AG20443 (cell line): ENCODE results near the gene FAM25A.
"Not testable (repeated sequence)": the region's sequence is repeated elsewhere in the genome, so short reads cannot be mapped to it uniquely, and the experiment has no call there.

Experiments
- DNase-seq: peaks from one replicate; pipeline ENCODE4 v3.0.0; 2012; ENCODE audit warnings: low spot score, mixed read lengths

FAM25A gene

DNA sequence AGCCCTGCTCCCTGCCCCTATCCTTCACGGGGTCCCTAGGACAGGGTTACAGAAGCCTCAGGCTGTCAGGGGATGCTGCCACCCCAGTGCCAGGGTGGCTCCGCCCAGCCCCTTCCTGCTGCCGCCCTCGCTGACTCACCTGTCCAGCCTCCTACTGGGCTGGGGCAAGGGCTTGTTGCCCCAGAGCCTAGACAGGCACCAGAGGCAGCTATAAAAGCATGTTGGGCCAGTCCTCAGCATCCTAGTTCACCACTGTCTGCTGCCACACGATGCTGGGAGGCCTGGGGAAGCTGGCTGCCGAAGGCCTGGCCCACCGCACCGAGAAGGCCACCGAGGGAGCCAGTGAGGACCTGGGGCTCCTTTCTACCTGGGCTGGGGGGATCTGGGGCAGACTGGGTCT is at the start of gene FAM25A:
Gene FAM25A, plus strand, starts transcription at position 239 of the 400 bp plus-strand sequence. Its CDS starts 31 bp downstream, at position 270.
- DNase-seq: not testable (repeated sequence)

DNA sequence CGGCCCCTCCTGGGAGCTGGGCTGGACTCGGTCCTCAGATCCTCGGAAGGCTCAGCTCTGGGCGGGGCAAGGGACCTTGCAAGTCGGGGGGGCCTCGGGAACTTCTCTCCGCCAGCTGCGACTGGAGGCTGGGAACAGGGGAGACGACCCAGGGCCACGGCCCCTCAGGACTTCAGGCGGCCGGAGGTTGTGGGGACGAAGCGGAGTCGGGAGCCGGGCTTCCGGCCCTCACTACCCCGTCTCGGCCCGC is 49.2 kb upstream of the FAM25A start:
- DNase-seq: no peak

DNA sequence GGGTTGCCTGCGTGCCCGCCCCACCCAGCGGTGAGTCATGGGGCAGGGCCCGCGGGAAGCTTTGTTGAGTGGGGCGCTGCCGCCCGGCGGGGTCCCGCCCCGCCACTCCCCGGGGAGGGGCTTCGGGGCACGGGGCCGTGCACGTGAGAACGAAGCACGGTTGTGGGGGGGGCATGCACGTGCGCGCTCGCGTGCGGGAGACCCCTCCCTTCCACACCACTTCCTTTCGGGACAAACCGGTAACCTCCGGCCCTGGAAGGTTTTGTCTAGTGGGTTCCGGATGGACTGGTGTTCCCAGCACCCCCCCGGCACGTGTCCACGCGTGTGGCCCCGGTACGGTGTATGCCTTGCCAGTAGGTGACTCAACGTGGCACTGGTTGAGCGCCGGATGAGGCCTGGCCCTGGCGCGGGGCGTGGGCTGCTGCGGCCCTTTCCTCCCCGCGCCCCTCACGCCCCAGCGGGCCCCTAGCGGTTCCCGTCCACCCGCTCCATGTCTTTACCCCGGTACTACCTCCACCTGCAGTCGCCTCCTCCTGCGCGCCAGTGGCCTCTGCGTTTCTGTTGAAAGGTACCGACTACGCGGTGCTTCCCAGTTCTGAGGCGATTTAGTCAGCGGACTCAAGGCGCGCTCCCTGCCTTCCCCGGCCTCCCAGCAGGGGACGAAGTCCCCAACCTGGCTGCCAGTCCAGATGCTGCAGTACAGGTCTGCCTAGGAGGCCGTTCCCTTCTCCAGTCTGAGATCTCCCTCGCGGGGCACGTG is 48.7 kb upstream of the FAM25A start:
- peak; percentile 96 for DNase-seq

DNA sequence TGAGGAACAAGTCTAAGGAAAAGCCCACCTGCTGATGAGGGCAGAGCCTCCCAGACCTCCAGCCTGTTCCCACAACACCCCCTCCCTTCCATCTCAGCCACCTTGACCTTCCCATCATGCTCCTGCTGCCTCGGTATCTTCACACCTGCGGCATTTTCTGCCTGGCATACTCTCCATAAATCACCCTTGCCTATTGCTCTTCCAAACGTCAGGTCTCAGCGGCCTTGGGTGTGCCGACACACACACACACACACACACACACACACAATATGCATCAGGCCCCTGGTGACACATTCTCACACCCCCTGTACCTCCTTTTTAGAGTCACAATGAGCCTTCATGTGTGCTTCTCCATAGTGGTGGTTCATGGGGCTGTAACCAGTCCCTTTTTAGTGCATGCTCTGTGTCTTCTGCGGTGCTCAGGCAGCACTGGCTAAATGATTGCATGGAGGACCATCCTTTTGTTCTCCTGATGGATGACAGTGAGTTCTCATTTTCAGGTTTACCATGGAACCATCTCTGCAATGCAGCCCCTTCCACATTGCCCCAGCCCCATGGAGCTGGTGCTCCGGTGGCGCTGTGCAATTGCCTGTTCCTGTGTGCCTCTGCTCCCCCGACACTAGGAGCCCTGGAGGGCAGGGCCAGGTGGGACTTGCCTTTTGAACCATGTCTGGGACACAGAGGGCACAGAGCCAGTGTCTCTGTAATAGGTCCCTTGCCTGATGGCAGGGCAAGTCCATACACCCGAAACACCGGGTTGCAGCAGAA is 47.3 kb upstream of the FAM25A start:
- no peak for DNase-seq

DNA sequence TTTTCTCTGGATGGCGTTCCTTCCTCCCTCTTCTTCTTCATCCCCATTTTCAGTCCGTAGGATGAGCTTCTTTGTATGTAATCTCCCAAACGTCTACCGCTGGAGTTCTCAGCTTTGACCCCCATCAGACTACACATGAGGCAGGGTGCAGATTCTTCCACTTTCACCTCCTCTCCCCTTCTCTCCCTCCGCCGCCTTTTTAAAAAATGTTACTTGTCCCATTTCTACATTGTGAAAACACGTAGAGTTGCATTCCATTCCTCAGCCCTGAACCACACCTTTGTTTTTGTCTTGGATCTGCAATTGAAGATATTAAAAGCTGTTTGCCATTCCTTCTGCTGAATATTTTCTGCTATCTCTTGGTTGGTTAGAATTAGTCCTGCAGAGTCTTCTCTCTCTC is 45.6 kb upstream of the FAM25A start:
- no peak for DNase-seq

DNA sequence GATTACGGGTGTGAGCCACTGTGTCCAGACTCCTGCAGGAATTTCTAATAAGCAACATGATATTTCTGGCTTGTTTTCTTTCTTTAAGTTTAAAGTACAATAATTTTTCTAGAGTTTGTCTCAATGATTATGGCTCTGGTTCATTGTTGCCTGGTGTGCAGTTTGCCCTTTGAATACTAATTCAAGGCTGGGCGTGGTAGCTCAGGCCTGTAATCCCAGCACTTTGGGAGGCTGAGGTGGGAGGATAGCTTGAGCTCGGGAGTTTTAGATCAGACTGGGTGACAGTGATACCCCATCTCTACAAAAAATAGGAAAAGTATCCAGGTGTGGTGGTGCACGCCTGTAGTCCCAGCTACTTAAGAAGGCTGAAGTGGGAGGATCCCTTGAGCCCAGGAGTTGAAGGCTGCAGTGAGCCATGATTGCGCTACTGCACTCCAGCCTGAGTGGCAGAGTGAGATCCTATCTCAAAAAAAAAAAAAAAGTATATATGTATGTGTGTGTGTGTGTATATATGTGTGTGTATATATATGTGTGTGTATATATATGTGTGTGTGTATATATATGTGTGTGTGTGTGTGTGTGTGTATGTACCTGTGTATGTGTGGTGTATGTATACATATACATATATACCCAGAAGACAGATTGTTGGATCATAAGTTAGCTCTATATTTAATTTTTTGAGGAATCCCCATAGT is 43.6 kb upstream of the FAM25A start:
- DNase-seq: no peak

DNA sequence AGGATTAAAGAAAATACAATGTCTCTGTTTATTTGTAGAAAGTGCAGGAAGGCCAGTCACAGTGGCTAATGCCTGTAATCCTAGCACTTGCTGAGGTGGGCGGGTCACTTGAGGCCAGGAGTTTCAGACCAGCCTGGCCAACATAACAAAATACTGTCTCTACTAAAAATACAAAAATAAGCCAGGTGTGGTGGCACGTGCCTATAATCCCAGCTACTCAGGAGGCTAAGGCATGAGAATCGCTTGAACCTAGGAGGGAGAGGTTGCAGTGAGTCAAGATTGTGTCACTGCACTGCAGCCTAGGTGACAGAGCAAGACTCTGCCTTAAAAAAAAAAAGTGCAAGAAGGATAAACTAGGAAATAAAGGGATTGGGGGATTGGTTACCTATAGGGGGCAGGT is 41.6 kb upstream of the FAM25A start:
- DNase-seq: not testable (repeated sequence)

DNA sequence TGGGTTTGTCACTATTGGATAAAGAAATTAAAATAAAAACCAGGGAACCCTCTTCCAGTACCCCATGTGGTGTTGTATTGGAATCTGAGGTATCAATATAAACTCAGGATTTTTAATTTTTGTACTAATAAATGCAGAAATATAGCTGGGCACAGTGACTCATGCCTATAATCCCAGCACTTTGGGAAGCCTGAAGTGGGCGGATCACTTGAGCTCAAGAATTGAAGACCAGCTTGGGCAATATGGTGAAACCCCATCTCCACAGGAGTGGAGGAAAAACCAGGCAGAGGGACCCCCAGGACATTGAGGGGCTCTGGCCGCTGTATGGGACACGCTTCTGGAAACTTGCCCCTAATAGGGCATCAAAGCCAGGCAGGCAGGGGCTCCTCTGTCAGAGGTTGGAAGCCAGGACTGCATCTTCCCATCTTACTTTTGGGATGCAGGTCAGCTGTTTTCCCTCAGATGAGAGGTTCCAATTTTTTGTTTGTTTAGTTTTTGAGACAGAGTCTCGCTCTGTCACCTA is 40.7 kb upstream of the FAM25A start:
- no peak for DNase-seq

DNA sequence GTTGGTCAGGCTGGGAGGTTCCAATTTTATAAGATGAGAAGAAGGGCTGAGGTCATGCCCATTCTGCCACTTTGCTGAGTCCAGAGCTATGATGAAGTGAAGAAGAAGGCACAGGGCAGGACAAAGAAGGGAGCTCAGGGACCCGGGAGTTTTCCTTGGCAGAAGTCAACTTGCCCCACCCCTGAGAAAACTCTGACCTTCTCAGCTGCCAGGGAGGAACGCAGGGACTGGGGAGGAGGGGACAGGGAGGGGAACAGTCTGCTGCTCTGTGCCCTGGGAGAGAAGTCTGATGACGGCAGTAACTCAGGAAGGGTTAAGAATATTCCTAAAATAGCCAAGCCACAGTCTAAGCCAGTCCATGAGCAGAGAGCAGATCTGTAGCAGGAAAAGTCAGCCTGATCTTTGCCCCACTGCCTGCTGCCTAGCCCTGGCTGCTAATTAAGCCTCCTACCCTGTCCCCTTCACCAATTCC is 40.1 kb upstream of the FAM25A start:
- DNase-seq: peak; percentile 66

DNA sequence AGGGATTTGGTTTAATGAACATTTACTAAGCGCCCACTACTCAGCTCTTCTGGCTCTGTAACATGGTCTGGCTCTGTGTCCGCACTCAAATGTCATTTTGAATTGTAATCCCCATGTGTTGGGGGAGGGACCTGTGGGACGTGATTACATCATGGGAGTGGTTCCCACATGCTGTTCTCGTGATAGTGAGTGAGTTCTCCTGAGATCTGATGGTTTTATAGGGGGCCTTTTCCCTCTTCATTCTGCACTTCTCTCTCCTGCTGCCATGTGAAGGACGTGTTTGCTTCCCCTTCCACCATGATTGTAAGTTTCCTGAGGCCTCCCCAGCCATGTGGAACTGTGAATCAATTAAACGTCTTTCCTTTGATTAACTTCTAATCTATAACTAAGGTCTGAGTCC is 39.1 kb upstream of the FAM25A start:
- DNase-seq: not testable (repeated sequence)

DNA sequence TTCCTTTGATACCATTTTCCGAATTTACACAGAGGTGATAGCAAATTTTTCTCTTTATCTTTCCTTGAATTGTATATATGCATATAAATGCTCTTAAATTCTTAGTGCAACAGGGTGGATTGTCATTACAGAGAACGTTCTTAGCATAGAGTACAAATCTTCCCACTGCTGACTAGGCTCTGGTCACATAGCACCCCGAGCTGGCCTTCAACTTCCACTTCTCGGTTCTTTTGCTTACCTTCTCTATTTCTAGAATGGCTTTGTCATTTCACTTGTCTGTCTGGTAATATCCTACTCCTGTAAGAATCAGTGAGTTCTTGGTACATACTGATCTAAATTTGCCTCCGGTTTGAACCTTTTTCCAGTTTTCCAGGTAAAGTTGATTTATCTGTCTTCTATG is 38.4 kb upstream of the FAM25A start:
- DNase-seq: no peak

DNA sequence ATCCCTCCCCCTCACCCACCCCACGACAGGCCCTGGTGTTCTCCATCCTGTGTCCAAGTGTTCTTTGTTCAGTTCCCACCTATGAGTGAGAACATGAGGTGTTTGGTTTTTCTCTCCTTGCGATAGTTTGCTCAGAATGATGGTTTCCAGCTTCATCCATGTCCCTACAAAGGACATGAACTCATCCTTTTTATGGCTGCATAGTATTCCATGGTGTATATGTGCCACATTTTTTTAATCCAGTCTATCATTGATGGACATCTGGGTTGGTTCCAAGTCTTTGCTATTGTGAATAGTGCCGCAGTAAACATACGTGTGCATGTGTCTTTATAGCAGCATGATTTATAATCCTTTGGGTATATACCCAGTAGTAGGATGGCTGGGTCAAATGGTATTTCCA is 35.6 kb upstream of the FAM25A start:
- not testable (repeated sequence) for DNase-seq

DNA sequence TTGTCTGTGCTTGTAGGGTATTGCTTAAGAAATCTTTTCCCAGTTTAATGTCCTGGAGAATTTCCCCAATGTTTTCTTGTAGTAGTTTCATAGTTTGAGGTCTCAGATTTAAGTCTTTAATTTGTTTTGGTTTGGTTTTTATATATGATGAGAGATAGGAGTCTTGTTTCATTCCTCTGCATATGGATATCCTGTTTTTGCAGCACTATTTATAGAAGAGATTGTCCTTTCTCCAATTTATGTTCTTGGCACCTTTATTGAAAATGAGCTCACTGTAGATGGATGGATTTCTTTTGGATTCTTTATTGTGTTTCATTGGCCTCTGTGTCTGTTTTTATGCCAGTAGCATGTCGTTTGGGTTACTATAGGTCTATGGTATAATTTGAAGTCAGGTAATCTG is 31.6 kb upstream of the FAM25A start:
- no peak for DNase-seq

DNA sequence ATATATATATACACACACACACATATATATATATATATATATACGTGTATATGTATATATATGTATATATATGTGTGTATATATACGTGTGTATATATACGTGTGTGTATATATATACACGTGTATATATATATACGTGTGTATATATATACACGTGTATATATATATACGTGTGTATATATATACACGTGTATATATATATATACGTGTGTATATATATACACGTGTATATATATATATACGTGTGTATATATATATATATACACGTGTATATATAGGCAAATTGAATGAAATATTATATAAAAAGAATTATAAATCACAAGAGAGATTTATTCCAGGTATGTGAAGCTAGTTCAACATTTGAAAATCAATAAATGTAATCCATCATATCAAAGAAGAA is 28.7 kb upstream of the FAM25A start:
- not testable (repeated sequence) for DNase-seq

DNA sequence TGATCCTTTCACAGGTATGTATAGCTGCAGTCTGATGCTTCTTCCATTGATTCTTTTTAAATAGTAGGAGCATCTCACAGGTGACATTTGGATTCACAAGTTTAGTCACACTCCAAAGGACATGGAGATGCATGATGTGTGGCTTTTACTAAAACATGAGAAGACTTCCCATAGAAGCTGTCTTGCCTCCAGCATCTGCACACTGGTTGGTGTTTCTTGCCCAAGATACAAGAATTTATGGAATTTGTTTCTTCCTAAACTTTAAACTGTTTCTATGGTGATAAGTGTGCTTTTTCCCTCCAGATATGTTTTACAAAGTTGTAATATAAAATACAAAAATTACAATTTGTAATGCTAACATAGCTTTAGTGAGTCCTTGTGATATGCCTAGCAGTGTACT is 27.6 kb upstream of the FAM25A start:
- peak; percentile 17 for DNase-seq

DNA sequence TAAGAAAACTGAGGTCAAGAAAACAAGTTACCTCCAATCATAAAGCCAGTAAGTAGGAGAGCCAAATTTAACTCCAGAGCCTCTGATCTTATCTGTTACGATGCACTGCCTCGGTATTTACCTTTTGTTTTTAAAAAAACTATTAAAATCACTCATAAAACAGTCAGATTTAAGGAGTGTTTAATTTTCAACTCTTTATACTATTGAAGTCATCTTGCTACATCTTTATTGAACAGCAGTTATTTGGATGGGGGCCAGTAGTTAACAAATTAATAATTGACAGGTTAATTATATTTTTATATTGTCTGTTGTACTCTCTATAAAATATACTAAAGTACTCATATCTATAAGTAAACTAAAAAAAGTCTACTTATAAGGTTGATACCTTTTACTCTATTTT is 27.2 kb upstream of the FAM25A start:
- no peak for DNase-seq

DNA sequence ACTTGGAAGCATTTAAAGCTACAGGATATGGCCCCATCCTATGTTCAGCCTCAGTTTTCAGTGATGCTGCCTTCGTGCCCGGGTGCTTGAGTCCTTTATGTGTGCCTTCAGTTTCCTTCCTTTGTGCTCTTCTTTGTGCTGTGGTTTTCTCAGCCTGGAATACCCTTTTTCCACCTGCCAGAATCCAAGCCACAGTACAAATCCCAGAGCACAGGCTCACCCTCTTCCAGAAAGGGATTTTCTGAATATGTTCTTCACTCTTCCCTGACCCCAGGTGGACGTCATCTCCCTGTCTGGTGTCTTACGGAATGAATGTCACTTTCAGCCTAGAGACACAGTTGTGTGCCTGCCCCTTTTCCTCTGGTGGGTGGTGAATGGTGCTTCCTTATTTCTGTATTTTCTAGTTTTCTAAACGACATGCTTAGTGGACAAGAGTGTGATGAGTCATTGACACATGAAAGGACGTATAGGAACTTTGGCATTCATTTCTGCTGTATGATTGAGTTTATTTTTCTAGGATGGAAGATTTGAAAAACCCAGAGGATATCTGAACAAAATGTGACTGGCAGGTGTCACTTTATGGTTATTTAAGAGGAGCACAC is 20.2 kb upstream of the FAM25A start:
- not testable (repeated sequence) for DNase-seq

DNA sequence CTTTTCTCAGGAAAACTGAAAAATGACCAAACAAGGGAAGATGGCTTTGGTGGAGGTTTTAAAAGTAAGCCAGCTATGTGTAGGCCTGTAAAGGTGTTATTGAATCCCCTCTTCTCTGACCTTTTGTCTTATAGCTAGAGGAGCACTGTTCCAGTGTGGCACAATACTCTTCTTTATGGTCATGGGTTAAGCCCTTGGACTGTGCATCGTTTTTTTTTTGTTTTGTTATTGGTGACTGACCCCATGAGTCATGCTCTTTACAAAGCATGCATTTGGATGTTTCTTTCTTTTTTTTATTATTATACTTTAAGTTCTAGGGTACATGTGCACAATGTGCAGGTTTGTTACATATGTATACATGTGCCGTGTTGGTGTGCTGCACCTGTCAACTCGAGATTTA is 19.6 kb upstream of the FAM25A start:
- no peak for DNase-seq

DNA sequence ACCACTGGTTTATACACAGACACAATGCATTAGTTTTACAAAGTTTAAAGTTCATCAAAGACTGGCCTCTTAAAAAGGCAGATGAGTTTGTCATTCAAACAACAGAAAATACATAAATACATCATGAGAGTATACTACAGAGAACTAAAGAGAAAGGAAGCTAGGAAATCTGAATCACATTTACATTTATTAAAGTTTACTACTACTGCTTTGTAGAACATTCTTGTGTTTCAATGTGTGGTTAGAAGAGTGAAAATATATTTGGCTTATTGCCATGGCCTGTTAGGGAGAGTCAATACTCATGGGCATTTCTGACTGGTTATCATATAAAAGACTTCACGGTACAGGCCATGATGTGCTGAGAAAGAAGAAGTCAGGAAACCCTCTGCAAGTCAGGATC is 13.0 kb upstream of the FAM25A start:
- not testable (repeated sequence) for DNase-seq

DNA sequence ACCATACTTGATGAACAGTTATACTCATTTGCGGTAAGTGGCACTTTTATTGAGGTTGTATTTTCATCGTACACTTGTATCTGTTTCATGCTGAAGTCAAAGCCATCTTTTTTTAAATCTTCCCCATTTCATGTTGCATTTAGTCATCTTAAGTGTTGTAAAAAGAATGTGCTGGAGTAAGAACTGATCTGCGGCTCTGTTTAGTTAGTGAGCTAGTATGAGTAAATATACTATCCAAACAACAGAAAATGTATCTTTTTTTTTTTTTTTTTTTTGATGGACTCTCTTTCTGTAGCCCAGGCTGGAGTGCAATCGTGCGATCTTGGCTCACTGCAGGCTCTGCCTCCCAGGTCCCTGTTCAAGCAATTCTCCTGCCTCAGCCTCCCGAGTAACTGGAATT is 12.4 kb upstream of the FAM25A start:
- DNase-seq: not testable (repeated sequence)

DNA sequence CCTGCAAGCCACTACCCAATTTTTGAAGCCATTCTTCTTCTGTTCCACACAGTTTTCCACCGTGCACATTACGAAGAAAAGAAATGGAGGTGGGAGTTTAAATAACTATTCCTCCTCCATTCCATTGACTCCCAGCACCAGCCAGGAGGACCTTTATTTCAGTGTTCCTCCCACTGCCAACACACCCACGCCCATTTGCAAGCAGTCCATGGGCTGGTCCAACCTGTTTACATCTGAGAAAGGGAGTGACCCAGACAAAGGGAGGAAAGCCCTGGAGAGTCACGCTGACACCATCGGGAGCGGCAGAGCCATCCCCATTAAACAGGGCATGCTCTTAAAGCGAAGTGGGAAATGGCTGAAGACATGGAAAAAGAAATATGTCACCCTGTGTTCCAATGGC is 11.8 kb upstream of the FAM25A start:
- not testable (repeated sequence) for DNase-seq

DNA sequence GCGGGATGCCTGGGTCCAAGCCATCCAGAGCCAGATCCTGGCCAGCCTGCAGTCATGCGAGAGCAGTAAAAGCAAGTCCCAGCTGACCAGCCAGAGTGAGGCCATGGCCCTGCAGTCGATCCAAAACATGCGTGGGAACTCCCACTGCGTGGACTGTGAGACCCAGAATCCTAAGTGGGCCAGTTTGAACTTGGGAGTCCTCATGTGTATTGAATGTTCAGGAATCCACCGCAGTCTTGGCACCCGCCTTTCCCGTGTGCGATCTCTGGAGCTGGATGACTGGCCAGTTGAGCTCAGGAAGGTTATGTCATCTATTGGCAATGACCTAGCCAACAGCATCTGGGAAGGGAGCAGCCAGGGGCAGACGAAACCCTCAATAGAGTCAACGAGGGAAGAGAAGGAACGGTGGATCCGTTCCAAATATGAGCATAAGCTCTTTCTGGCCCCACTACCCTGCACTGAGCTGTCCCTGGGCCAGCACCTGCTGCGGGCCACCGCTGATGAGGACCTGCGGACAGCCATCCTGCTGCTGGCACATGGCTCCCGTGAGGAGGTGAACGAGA is 10.9 kb upstream of the FAM25A start:
- DNase-seq: not testable (repeated sequence)
